Thymus (tissue), 11 donors: ENCODE data around the gene LDB1. TPM values are rescaled to one million over a fixed set of nuclear protein-coding genes. Genes with fewer than 3 reads are reported as not detected.

Experiments
- DNase-seq, 9 donors: peaks; one replicate each; pipeline ENCODE4 v3.0.0-alpha.2; 2013; ENCODE audit warnings: low spot score in 9 of 9, low read depth in 6 of 9, missing footprints in 1 of 9
- H3K27ac ChIP-seq, 2 donors: one replicate each; pipeline ENCODE4 v1.5.1; 2013; ENCODE audit warnings: control low read depth in 1 of 2, low read depth in 1 of 2, low read length in 1 of 2, mild to moderate bottlenecking in 1 of 2, moderate library complexity in 1 of 2
- H3K27me3 ChIP-seq, 2 donors: one replicate each; pipeline ENCODE4 v1.5.1; 2013; ENCODE audit warnings: low read length in 1 of 2; ENCODE audit not compliant: control insufficient read depth in 2 of 2, insufficient read depth in 1 of 2
- H3K36me3 ChIP-seq, 2 donors: one replicate each; pipeline ENCODE4 v1.5.1; 2013; ENCODE audit warnings: low read length in 1 of 2, mild to moderate bottlenecking in 1 of 2, moderate library complexity in 1 of 2; ENCODE audit not compliant: control insufficient read depth in 2 of 2, insufficient read depth in 2 of 2
- H3K4me1 ChIP-seq, 2 donors: one replicate each; pipeline ENCODE4 v1.5.1; 2013; ENCODE audit warnings: low read length in 2 of 2; ENCODE audit not compliant: control insufficient read depth in 2 of 2, insufficient read depth in 2 of 2
- H3K4me3 ChIP-seq, 2 donors: one replicate each; pipeline ENCODE4 v1.5.1; 2013; ENCODE audit warnings: low read length in 2 of 2, control low read depth in 1 of 2, mild to moderate bottlenecking in 1 of 2
- H3K9me3 ChIP-seq, 2 donors: one replicate each; pipeline ENCODE4 v1.5.1; 2013; ENCODE audit warnings: low read length in 1 of 2, mild to moderate bottlenecking in 1 of 2; ENCODE audit not compliant: control insufficient read depth in 2 of 2, insufficient read depth in 1 of 2
- WGBS: extraction: QIAGEN DNeasy Blood & Tissue Kit; methylation state at CpG from one replicate; pipeline ENCODE4 v1.1.7; 2013; 5-methylcytosine and 5-hydroxymethylcytosine counted together
- polyA plus RNA-seq: library from polyadenylated mRNA; stranded (reverse); fragments of 200-250 nt; gene quantifications from one replicate; pipeline ENCODE4 v1.2.3, GENCODE V29; 2013
- total RNA-seq: library from RNA; stranded (reverse); fragments of 120-200 nt; gene quantifications from one replicate; pipeline ENCODE4 v1.2.4, GENCODE V29; 2013
- donor health status: healthy.

The LDB1 gene
- total and polyA plus RNA-seq, 2 donors: 42.7 to 52.0 TPM

- DNase-seq: no peak
- Histone ChIP-seq H3K27ac (peak overlapping the region in 1 of 2 donors; percentile 83), H3K4me3 (peak overlapping the region; percentile 69 to 100), H3K4me1 (peaks cover 6 to 18% of the 10 kb centered on the region in 2 donors), H3K9me3 (no peaks in the 10 kb centered on the region), H3K27me3 (no peaks in the 10 kb centered on the region), H3K36me3 (peaks cover 22 to 55% of the 10 kb centered on the region in 2 donors)
- 40% methylated on average over 5 of the region's 5 CpGs for WGBS
These were observed 33.0 kb upstream of the LDB1 start for GRCh38 chr10:102153093-102153620.

GRCh38 chr10:102152545-102152890 is 32.4 kb upstream of the LDB1 start:
- DNase-seq: no peak
- Histone ChIP-seq H3K27me3 (no peaks in the 10 kb centered on the region), H3K4me3 (peak overlapping the region; percentile 69 to 100), H3K4me1 (peaks cover 6 to 18% of the 10 kb centered on the region in 2 donors), H3K9me3 (no peaks in the 10 kb centered on the region), H3K36me3 (peaks cover 19 to 51% of the 10 kb centered on the region in 2 donors), H3K27ac (peak overlapping the region; percentile 83 to 86)
- under 1% methylated on average over 19 of the region's 19 CpGs for WGBS

- WGBS: 14% methylated on average over 59 of the region's 59 CpGs
- peaks cover 18 to 51% of the 10 kb centered on the region in 2 donors for H3K36me3 ChIP-seq
- H3K27ac ChIP-seq: peak within 1 kb of the TSS; percentile 83 to 86
- peaks cover 6 to 18% of the 10 kb centered on the region in 2 donors for H3K4me1 ChIP-seq
- H3K27me3 ChIP-seq: no peaks in the 10 kb centered on the region
- peak within 1 kb of the TSS; percentile 69 to 100 for H3K4me3 ChIP-seq
- peak; percentile 98 to 100 (median 99) for DNase-seq
- H3K9me3 ChIP-seq: no peaks in the 10 kb centered on the region
These were observed 31.8 kb upstream of the LDB1 start, which contains the start of gene NOLC1 for GRCh38 chr10:102151774-102152544. Gene NOLC1 (plus strand): TSS chr10:102152389. CDS start chr10:102152411, 22 bp downstream.

GRCh38 chr10:102150970-102151773 is 31.0 kb upstream of the LDB1 start:
- peak overlapping the region in 1 of 2 donors; percentile 69 for H3K4me3 ChIP-seq
- peaks cover 22 to 56% of the 10 kb centered on the region in 2 donors for H3K36me3 ChIP-seq
- no peak for DNase-seq
- H3K9me3 ChIP-seq: no peaks in the 10 kb centered on the region
- H3K27ac ChIP-seq: peak overlapping the region; percentile 78 to 83
- 92% methylated on average over 3 of the region's 3 CpGs for WGBS
- no peaks in the 10 kb centered on the region for H3K27me3 ChIP-seq
- peaks cover 6 to 18% of the 10 kb centered on the region in 2 donors for H3K4me1 ChIP-seq

- WGBS: 98% methylated on average over 13 of the region's 13 CpGs
- Histone ChIP-seq H3K27me3 (no peaks in the 10 kb centered on the region), H3K9me3 (no peaks in the 10 kb centered on the region), H3K27ac (no peak overlapping the region), H3K36me3 (peaks cover 29 to 62% of the 10 kb centered on the region in 2 donors), H3K4me3 (no peak overlapping the region), H3K4me1 (peaks cover 4 to 12% of the 10 kb centered on the region in 2 donors)
- no peak for DNase-seq
These were observed 28.1 kb upstream of the LDB1 start for GRCh38 chr10:102148275-102148674.

- Histone ChIP-seq H3K9me3 (no peaks in the 10 kb centered on the region), H3K27me3 (no peaks in the 10 kb centered on the region), H3K36me3 (peaks cover 36 to 68% of the 10 kb centered on the region in 2 donors), H3K4me1 (peaks cover 0 to 5% of the 10 kb centered on the region in 2 donors), H3K27ac (no peak overlapping the region), H3K4me3 (no peak overlapping the region)
- DNase-seq: no peak
- WGBS: 100% methylated on average over 1 of the region's 1 CpG
These were observed 27.4 kb upstream of the LDB1 start for GRCh38 chr10:102147561-102147960.

- peaks cover 37 to 69% of the 10 kb centered on the region in 2 donors for H3K36me3 ChIP-seq
- WGBS: 98% methylated on average over 17 of the region's 17 CpGs
- no peak for DNase-seq
- H3K27me3 ChIP-seq: no peaks in the 10 kb centered on the region
- peaks cover 0 to 4% of the 10 kb centered on the region in 2 donors for H3K4me1 ChIP-seq
- H3K27ac ChIP-seq: no peak overlapping the region
- H3K9me3 ChIP-seq: no peaks in the 10 kb centered on the region
- H3K4me3 ChIP-seq: no peak overlapping the region
These were observed 26.8 kb upstream of the LDB1 start for GRCh38 chr10:102146971-102147428.

GRCh38 chr10:102141583-102142107 is 21.5 kb upstream of the LDB1 start:
- H3K9me3 ChIP-seq: no peaks in the 10 kb centered on the region
- 98% methylated on average over 4 of the region's 4 CpGs for WGBS
- DNase-seq: no peak
- no peak overlapping the region for H3K27ac ChIP-seq
- no peaks in the 10 kb centered on the region for H3K27me3 ChIP-seq
- H3K4me1 ChIP-seq: no peaks in the 10 kb centered on the region
- H3K4me3 ChIP-seq: no peak overlapping the region
- peaks cover 62 to 78% of the 10 kb centered on the region in 2 donors for H3K36me3 ChIP-seq
